GM21423 (cell line): ENCODE data around the gene USP20.

Experiments
- ATAC-seq: cut with Tn5 transposase; IDR thresholded peaks from one replicate; pipeline ENCODE4 v1.9.1; 2021; ENCODE audit warnings: mild to moderate bottlenecking, moderate library complexity; ENCODE audit not compliant: unreplicated experiment

USP20 gene

GRCh38 chr9:129853614-129854013 lies 18.4 kb downstream of the USP20 start:
- ATAC-seq = no peak

GRCh38 chr9:129854588-129855110 lies 19.4 kb downstream of the USP20 start:
- ATAC-seq = no peak

- no peak for ATAC-seq
Observed at GRCh38 chr9:129857207-129857606, 21.9 kb downstream of the USP20 start.

- no peak for ATAC-seq
Observed at GRCh38 chr9:129858167-129858962, 23.1 kb downstream of the USP20 start.

GRCh38 chr9:129860653-129861446 lies 25.6 kb downstream of the USP20 start:
- no peak for ATAC-seq

GRCh38 chr9:129861447-129861827 lies 26.2 kb downstream of the USP20 start:
- no peak for ATAC-seq

GRCh38 chr9:129863059-129863690 lies 27.9 kb downstream of the USP20 start:
- ATAC-seq = no peak

GRCh38 chr9:129864991-129865647 lies 29.9 kb downstream of the USP20 start:
- no peak for ATAC-seq

- no peak for ATAC-seq
Observed at GRCh38 chr9:129865668-129866320, 30.5 kb downstream of the USP20 start.

GRCh38 chr9:129866394-129867135 lies 31.3 kb downstream of the USP20 start:
- no peak for ATAC-seq

- ATAC-seq = no peak
Observed at GRCh38 chr9:129867136-129868022, 32.1 kb downstream of the USP20 start.

- no peak for ATAC-seq
Observed at GRCh38 chr9:129868023-129868871, 33.0 kb downstream of the USP20 start.

- ATAC-seq = no peak
Observed at GRCh38 chr9:129868872-129869486, 33.7 kb downstream of the USP20 start.

GRCh38 chr9:129869585-129870501 lies 34.6 kb downstream of the USP20 start:
- no peak for ATAC-seq

GRCh38 chr9:129871046-129871445 lies 35.8 kb downstream of the USP20 start:
- no peak for ATAC-seq

GRCh38 chr9:129873563-129874190 lies 38.4 kb downstream of the USP20 start:
- no peak for ATAC-seq
